SK-N-SH (cell line): ENCODE measurements around the gene MAP7D2. TPM values are rescaled to one million over a fixed set of nuclear protein-coding genes. Genes with fewer than 3 reads are reported as not detected.

Experiments used
- CTCF ChIA-PET: fragments of 300-600, 350-600 bp; formaldehyde crosslinking; extraction: SDS; loops from one replicate; lab custom pipeline; 2021; lab: Yijun Ruan, JAX
- POLR2A ChIA-PET: fragments of 350-600 bp; sonication (Branson Sonifier 250); formaldehyde crosslinking; extraction: SDS; loops from one replicate; lab custom pipeline; 2020; ENCODE audit warnings: antibody characterized with exemption, inconsistent platforms; lab: Yijun Ruan, JAX
- DNase-seq: peaks from one replicate; pipeline ENCODE4 v3.0.0; 2012
- H2AFZ ChIP-seq: fragments of 200-600 bp; sonication (generic); 2 replicates; pipeline ENCODE4 v1.8.1; 2016; ENCODE audit warnings: antibody characterized with exemption, mild to moderate bottlenecking, low read depth
- H3F3A ChIP-seq: fragments of 200-600 bp; sonication (generic); replicated peaks from 2 replicates; pipeline ENCODE3; 2016; ENCODE audit warnings: antibody characterized with exemption, mild to moderate bottlenecking; ENCODE audit not compliant: insufficient read depth
- H3K27ac ChIP-seq, 2 experiments: fragments of 200-500 bp in 1 of 2; fragments of 200-600 bp in 1 of 2; sonication (Bioruptor generic) in 1 of 2; sonication (generic), shearing (Covaris generic) in 1 of 2; 2 replicates each; pipeline versions ENCODE4 v1.5.1 to v1.6.1; 2014 to 2016; ENCODE audit warnings: low read depth in 2 of 2, inconsistent platforms in 1 of 2, low read length in 1 of 2, mild to moderate bottlenecking in 1 of 2, mixed read lengths in 1 of 2
- H3K27me3 ChIP-seq: fragments of 200-600 bp; sonication (generic), shearing (Covaris generic); 2 replicates; pipeline ENCODE4 v1.6.1; 2016; ENCODE audit warnings: mixed run types; ENCODE audit not compliant: insufficient read depth
- H3K36me3 ChIP-seq, 2 experiments: fragments of 200-500 bp in 1 of 2; fragments of 200-600 bp in 1 of 2; sonication (Bioruptor generic) in 1 of 2; sonication (generic) in 1 of 2; replicated peaks in 1 of 2; 2 replicates each; pipeline versions ENCODE3 to v1.5.1; 2014 to 2016; ENCODE audit warnings: low read length in 1 of 2, mild to moderate bottlenecking in 1 of 2; ENCODE audit not compliant: insufficient read depth in 2 of 2, control insufficient read depth in 1 of 2
- H3K4me1 ChIP-seq, 2 experiments: fragments of 200-500 bp in 1 of 2; fragments of 200-600 bp in 1 of 2; sonication (Bioruptor generic) in 1 of 2; sonication (generic), shearing (Covaris generic) in 1 of 2; 2 replicates each; pipeline versions ENCODE4 v1.5.1 to v1.6.1; 2014 to 2016; ENCODE audit warnings: low read depth in 1 of 2, low read length in 1 of 2, mixed run types in 1 of 2; ENCODE audit not compliant: insufficient read depth in 2 of 2, control insufficient read depth in 1 of 2
- H3K4me2 ChIP-seq: fragments of 200-600 bp; sonication (generic), shearing (Covaris generic); 2 replicates; pipeline ENCODE4 v1.6.1; 2017; ENCODE audit warnings: mixed run types
- H3K4me3 ChIP-seq, 2 experiments: fragments of 200-500 bp in 1 of 2; fragments of 200-600 bp in 1 of 2; sonication (Bioruptor generic) in 1 of 2; sonication (generic), shearing (Covaris generic) in 1 of 2; 2 replicates each; pipeline versions ENCODE4 v1.5.1 to v1.8.1; 2014 to 2016; ENCODE audit warnings: low read depth in 2 of 2, inconsistent platforms in 1 of 2, low read length in 1 of 2, mild to moderate bottlenecking in 1 of 2, mixed read lengths in 1 of 2, moderate library complexity in 1 of 2
- H3K79me2 ChIP-seq: fragments of 200-600 bp; sonication (generic); 2 replicates; pipeline ENCODE4 v1.8.1; 2017; ENCODE audit warnings: mild to moderate bottlenecking; ENCODE audit not compliant: insufficient read depth
- H3K9ac ChIP-seq: fragments of 200-600 bp; sonication (generic); 2 replicates; pipeline ENCODE4 v1.6.1; 2017; ENCODE audit warnings: mixed run types
- H3K9me2 ChIP-seq: fragments of 200-600 bp; sonication (generic); 2 replicates; pipeline ENCODE4 v1.6.1; 2017; ENCODE audit warnings: mixed run types
- H3K9me3 ChIP-seq: fragments of 200-600 bp; sonication (generic); 2 replicates; pipeline ENCODE4 v1.6.1; 2017; ENCODE audit warnings: mixed run types, mild to moderate bottlenecking, moderate library complexity
- H4K20me1 ChIP-seq: fragments of 200-600 bp; sonication (generic); 2 replicates; pipeline ENCODE4 v1.6.1; 2017; ENCODE audit warnings: mild to moderate bottlenecking, mixed run types; ENCODE audit not compliant: insufficient read depth
- EP300 ChIP-seq, 2 experiments: IDR thresholded peaks; 2 replicates each; pipeline versions ENCODE4 v1.4.0 to v1.6.1; 2012; ENCODE audit warnings: borderline replicate concordance in 1 of 2, low read depth in 1 of 2, low read length in 1 of 2
- FOXM1 ChIP-seq: IDR thresholded peaks from 2 replicates; pipeline ENCODE4 v1.4.0; 2012; ENCODE audit warnings: low read depth, mild to moderate bottlenecking
- MAX ChIP-seq: IDR thresholded peaks from 2 replicates; pipeline ENCODE4 v1.4.0; 2012; ENCODE audit warnings: low read depth
- NFIC ChIP-seq: IDR thresholded peaks from 2 replicates; pipeline ENCODE4 v1.4.0; 2012; ENCODE audit warnings: borderline replicate concordance
- RCOR1 ChIP-seq: fragments of 150-350 bp; IDR thresholded peaks from 2 replicates; pipeline ENCODE4 v1.6.1; 2017; ENCODE audit warnings: antibody characterized with exemption, low read length
- RXRA ChIP-seq: IDR thresholded peaks from 2 replicates; pipeline ENCODE4 v1.4.0; 2012; ENCODE audit warnings: low read depth, mild to moderate bottlenecking, borderline replicate concordance
- USF2 ChIP-seq: fragments of 150-350 bp; IDR thresholded peaks from 2 replicates; pipeline ENCODE4 v1.6.1; 2017; ENCODE audit warnings: antibody characterized with exemption, low read length, low read depth, borderline replicate concordance
- ZBTB33 ChIP-seq: IDR thresholded peaks from 2 replicates; pipeline ENCODE4 v1.4.0; 2012; ENCODE audit warnings: low read depth, borderline replicate concordance
- WGBS: methylation state at CpG from one replicate; pipeline ENCODE4 v1.1.6; 2017; ENCODE audit warnings: low lambda C conversion rate; 5-methylcytosine and 5-hydroxymethylcytosine counted together
- polyA plus RNA-seq, 3 experiments: library from polyadenylated mRNA; depleted of rRNA; stranded (reverse); fragments of >200 nt; gene quantifications; 2 replicates each; pipeline ENCODE4 v1.2.3, GENCODE V29; 2012
- TF ChIP-seq, protein P1 (sequence below): fragments of 200-600 bp; sonication (generic); IDR thresholded peaks from 2 replicates; pipeline ENCODE4 v1.6.1; 2017; ENCODE audit warnings: antibody characterized with exemption, mild to moderate bottlenecking, moderate library complexity

MAP7D2 gene
- polyA plus RNA-seq, 1 of the 3 experiments (the other 2 are of a cell fraction): 2.7 TPM

DNA sequence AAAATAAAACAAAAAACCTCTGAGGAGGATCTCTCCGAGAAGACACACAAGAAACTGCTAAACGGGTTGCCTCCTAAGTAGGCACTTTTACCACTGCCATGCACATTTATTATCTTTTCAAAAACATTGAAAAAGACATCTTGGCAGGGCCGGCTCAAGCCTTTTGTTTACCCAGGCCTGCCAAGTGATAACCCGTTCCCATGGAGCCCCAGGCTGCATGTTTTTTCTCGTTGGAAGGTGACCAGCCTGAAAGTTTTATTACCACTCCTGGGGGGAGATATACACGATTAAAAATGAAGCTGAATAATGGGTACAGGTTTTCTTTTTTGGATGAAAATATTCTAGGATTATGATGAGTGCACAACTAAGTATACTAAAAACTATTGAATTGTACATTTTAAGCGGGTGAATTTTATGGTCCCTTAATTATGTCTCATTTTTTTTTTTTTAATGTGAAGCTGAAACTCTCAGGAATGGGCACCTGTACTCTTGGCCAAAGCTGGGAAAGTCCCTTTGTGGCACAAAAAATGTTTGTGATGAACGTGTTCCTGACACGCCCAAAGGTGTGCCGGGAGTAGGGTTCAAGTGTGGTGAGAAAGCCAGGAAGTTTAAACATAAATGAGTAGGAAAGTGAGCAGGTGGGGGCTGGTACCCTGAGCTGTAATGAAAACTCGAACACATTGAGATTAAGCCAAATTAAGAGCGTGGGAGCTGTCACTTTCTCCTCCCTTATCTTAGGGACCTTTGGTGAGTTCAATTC lies 1.5 kb upstream of the MAP7D2 start (continued):
- TF ChIP-seq, protein P1, sequence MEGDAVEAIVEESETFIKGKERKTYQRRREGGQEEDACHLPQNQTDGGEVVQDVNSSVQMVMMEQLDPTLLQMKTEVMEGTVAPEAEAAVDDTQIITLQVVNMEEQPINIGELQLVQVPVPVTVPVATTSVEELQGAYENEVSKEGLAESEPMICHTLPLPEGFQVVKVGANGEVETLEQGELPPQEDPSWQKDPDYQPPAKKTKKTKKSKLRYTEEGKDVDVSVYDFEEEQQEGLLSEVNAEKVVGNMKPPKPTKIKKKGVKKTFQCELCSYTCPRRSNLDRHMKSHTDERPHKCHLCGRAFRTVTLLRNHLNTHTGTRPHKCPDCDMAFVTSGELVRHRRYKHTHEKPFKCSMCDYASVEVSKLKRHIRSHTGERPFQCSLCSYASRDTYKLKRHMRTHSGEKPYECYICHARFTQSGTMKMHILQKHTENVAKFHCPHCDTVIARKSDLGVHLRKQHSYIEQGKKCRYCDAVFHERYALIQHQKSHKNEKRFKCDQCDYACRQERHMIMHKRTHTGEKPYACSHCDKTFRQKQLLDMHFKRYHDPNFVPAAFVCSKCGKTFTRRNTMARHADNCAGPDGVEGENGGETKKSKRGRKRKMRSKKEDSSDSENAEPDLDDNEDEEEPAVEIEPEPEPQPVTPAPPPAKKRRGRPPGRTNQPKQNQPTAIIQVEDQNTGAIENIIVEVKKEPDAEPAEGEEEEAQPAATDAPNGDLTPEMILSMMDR: no peak
- no peak for TF ChIP-seq FOXM1
- no peak for TF ChIP-seq RCOR1

DNA sequence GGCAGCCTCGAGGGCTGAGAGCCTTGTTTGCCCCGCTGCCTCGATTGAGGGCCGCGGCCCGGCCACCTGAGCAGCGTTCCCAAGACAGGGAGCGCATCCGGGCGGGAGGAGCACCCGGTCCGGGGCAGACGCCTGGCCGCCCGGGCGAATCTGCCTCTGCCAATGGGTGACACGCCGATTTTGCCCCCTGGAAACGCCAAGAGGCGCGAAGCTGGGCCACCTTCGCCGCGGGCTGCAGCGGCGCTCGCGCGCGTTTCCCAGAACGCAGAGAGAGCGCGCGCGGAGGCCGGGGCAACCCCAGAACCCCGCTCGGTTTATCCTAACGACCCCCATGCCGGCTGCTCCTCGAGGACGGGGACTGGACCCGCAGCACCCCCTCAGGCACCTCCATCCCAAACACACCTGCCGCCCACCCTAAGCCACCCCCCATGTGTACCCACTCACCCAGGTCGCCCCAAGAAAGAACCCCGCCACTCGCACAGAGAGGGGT lies 575 bp downstream of the MAP7D2 start:
- Histone ChIP-seq H3K36me3 (no peaks in the 10 kb centered on the region), H3F3A (no peaks in the 10 kb centered on the region), H4K20me1 (no peaks in the 10 kb centered on the region), H3K4me2 (peak overlapping the region; percentile 69), H3K9me2 (no peaks in the 10 kb centered on the region), H3K79me2 (no peaks in the 10 kb centered on the region), H3K27me3 (no peaks in the 10 kb centered on the region; the same call in 1 of the 2 replicates), H3K4me1 (peaks cover 0 to 3% of the 10 kb centered on the region in 2 experiments; a peak in 1 of 4 replicates), H3K4me3 (peak overlapping the region; percentile 41 to 46; a peak in 3 of 4 replicates), H3K9ac (no peak overlapping the region), H2AFZ (peak overlapping the region; percentile 41; the same call in 1 of the 2 replicates), H3K27ac (no peak overlapping the region), H3K9me3 (no peaks in the 10 kb centered on the region)
- POLR2A ChIA-PET: no interaction called here
- DNase-seq: peak; percentile 64
- CTCF ChIA-PET: interaction anchor here (1.8 kb wide), 1 partner anchor 211 kb away, joined by 6 read pairs; no protein-coding TSS in a partner anchor
- WGBS: 53% methylated on average over 3 of the region's 47 CpGs
- no peak for TF ChIP-seq USF2
- TF ChIP-seq MAX: 0 out of 2 replicates have a peak, but pooled peaks have one; percentile 46
- TF ChIP-seq RXRA: no peak

GRCh38 chrX:20112022-20112774 lies 4.5 kb downstream of the MAP7D2 start:
- ChIA-PET CTCF (no interaction called here), POLR2A (no interaction called here)
- H3K9me2 ChIP-seq: no peaks in the 10 kb centered on the region
- H3F3A ChIP-seq: no peaks in the 10 kb centered on the region
- no peaks in the 10 kb centered on the region for H4K20me1 ChIP-seq
- H2AFZ ChIP-seq: no peak overlapping the region
- H3K36me3 ChIP-seq: no peaks in the 10 kb centered on the region
- no peaks in the 10 kb centered on the region for H3K9me3 ChIP-seq
- H3K27ac ChIP-seq: no peak overlapping the region
- WGBS: 71% methylated on average over 14 of the region's 14 CpGs
- DNase-seq: no peak
- no peaks in the 10 kb centered on the region for H3K79me2 ChIP-seq
- no peak overlapping the region for H3K4me2 ChIP-seq
- H3K4me3 ChIP-seq: no peak overlapping the region
- H3K27me3 ChIP-seq: no peaks in the 10 kb centered on the region; the same call in 1 of the 2 replicates
- no peak overlapping the region for H3K9ac ChIP-seq
- TF ChIP-seq EP300 (IDR thresholded peaks at IDR 0.05; ENCODE audit: borderline replicate concordance in 1 of 2, low read depth in 1 of 2, low read length in 1 of 2) (no peak), NFIC (no peak), ZBTB33 (no peak)
- TF ChIP-seq, all 33 proteins: peak for 0
- peaks cover 0 to 3% of the 10 kb centered on the region in 2 experiments; a peak in 1 of 4 replicates for H3K4me1 ChIP-seq
